GM12801 (cell line): ENCODE measurements around the gene OSR1.

Experiments used
- CTCF ChIP-seq: IDR thresholded peaks from one replicate; pipeline ENCODE4 v1.5.1; 2011; ENCODE audit warnings: control low read depth; ENCODE audit not compliant: insufficient read length; ENCODE audit errors: extremely low read depth

OSR1 gene

GRCh38 chr2:19347619-19348562 is 10.5 kb downstream of the OSR1 start:
- no peak for TF ChIP-seq CTCF

- TF ChIP-seq CTCF, result no peak
These were observed 11.3 kb downstream of the OSR1 start for GRCh38 chr2:19346983-19347618.

GRCh38 chr2:19337742-19338141 is 20.7 kb downstream of the OSR1 start:
- TF ChIP-seq CTCF, result no peak

- no peak for TF ChIP-seq CTCF
These were observed 21.2 kb downstream of the OSR1 start for GRCh38 chr2:19337202-19337601.

- no peak for TF ChIP-seq CTCF
These were observed 21.6 kb downstream of the OSR1 start for GRCh38 chr2:19336781-19337180.

- no peak for TF ChIP-seq CTCF
These were observed 25.9 kb downstream of the OSR1 start for GRCh38 chr2:19332503-19332902.

GRCh38 chr2:19331450-19331849 is 27.0 kb downstream of the OSR1 start:
- TF ChIP-seq CTCF, result no peak
